Neural cell (in vitro differentiated cells): Measurements from ENCODE around the gene SPDYE2B.
"Not testable (repeated sequence)": the region's sequence is repeated elsewhere in the genome, so short reads cannot be mapped to it uniquely, and the experiment has no call there.

ENCODE experiments used
- EZH2 ChIP-seq: fragments of 200-600, 300-800 bp; shearing (Covaris generic), sonication (generic); IDR thresholded peaks from 2 replicates; pipeline ENCODE4 v1.6.1; 2014; ENCODE audit warnings: antibody characterized with exemption, low read length, borderline replicate concordance, mild to moderate bottlenecking; ENCODE audit not compliant: insufficient read depth, poor library complexity, severe bottlenecking
- TF ChIP-seq, protein P1 (sequence below): fragments of 450-650 bp; IDR thresholded peaks from 2 replicates; pipeline ENCODE4 v1.5.1; 2014; ENCODE audit warnings: antibody characterized with exemption, mild to moderate bottlenecking, moderate library complexity; ENCODE audit not compliant: poor library complexity, severe bottlenecking

DNA sequence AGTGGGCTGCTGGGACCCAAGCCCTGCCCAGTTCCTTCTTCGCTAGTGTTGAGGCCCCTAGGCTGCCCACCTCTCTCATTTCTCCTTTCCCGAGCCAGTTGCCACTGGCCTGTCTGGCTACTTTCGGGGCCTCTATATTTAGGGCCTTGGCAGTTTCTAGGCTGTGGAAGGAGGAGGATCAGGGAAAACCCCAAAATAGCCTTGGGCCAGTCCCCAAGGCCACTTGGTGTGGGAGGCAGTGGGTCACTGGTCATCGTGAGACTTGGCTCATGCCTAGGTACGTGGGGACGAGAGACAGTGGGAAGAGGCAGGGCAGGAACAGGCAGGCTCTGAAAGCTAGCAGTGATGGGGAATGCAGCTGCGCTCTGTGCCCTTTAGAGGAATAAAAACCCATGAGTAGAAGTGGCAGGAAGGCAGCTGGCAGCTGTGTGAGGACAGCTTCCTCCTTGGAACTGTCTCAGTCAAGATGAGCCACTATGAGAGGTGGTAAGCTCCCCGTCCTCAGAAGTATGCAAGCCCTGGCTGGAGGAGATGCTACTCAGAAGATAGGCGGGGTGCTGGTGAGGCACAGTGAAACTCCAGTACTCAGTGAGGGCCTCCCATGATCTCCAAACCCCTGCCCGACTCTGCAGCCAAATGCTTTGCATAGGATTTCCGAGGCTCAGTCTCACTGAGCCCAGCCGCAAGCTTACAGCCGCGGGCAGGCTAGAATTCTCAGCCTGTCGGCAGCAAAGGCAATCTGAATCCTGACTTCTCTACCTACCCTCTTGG is 36.4 kb upstream of the SPDYE2B start:
- not testable (repeated sequence) for TF ChIP-seq EZH2
- TF ChIP-seq, protein P1, sequence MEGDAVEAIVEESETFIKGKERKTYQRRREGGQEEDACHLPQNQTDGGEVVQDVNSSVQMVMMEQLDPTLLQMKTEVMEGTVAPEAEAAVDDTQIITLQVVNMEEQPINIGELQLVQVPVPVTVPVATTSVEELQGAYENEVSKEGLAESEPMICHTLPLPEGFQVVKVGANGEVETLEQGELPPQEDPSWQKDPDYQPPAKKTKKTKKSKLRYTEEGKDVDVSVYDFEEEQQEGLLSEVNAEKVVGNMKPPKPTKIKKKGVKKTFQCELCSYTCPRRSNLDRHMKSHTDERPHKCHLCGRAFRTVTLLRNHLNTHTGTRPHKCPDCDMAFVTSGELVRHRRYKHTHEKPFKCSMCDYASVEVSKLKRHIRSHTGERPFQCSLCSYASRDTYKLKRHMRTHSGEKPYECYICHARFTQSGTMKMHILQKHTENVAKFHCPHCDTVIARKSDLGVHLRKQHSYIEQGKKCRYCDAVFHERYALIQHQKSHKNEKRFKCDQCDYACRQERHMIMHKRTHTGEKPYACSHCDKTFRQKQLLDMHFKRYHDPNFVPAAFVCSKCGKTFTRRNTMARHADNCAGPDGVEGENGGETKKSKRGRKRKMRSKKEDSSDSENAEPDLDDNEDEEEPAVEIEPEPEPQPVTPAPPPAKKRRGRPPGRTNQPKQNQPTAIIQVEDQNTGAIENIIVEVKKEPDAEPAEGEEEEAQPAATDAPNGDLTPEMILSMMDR = not testable (repeated sequence)
